GM18499 (cell line): Measurements from ENCODE around the gene SHB.

ENCODE experiments used
- ATAC-seq: cut with Tn5 transposase; IDR thresholded peaks from one replicate; pipeline ENCODE4 v1.9.1; 2021; ENCODE audit warnings: moderate number of reproducible peaks; ENCODE audit not compliant: insufficient read depth, unreplicated experiment

The SHB gene

DNA sequence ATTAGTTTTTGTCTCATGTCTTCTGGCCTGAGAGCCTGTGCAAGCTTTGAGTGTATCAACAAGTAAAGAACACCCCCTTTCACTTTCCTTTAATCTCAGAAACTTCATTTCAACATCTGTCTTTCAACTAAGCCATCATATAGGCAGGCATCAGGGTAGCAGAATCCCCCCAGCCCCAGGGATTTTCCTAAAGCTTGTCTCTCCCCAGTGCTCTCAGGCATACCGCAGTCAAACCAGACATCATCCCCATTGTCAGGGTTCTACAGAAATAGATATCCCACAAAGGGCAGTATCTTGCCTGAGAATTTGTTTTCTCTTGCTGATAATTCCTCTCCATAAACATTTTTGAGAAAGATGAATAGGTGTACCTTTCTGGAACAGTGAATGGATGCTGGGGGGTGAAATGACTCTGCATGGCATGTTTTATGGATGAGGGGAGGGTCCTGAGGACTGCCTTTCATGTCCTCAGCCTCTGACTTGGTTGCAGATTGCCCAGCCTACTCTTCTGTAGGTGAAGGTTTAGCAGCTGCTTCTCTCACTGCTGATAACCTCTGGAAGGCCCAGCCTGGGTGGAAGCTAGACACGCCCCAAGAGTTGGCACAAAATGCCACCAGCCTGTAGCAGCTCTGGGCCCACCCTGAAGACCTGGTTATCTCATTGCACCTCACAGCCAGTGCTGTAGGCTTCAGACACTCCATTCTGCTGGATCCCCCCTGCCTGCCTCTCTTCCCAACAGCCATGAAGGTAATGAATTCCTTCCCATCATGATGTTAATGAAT, 20.5 kb upstream of the SHB start:
- no peak for ATAC-seq

DNA sequence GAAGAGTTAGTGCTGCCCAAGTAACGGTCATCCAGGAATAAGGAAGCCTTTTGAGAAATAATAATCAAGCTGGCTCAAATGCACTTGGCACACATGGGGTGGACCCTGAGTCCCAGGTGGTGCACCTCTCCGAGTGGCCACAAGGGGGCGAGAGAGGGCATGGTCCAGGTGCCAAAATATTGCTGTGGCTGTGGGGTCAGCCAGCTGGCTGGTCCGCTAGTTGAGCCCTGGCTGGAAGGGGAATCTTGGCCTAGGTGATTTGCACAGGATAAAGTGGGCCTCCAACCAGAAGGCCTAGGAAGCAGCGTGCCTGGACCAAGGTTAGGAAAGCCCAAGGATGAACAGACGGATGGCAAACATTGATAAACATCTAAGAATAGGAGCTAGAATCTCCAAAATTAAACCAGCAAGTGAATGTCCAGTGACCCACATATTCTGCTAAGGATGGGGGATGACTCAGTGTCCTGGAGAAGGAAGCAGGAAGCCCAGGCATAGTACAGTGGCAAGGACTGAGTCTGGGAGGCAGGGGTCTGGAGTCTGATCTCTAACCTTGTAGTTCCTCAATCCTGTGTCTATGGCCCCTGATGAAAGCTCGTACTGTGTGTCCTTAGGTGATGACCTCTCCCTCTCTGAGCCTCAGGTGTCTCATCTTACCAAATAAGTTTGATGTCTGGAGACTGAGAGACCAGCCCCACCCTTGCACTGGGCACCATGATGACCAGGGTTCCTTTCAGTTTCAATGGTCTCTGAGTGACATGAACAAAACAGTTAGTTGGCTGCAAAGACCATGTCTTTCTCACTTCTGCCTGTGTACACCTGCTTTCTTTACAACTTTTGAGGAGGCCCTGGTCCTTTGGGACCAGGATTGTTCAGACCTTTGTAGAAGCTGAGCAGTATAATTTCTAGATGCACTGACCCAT, 19.2 kb upstream of the SHB start:
- ATAC-seq = no peak

DNA sequence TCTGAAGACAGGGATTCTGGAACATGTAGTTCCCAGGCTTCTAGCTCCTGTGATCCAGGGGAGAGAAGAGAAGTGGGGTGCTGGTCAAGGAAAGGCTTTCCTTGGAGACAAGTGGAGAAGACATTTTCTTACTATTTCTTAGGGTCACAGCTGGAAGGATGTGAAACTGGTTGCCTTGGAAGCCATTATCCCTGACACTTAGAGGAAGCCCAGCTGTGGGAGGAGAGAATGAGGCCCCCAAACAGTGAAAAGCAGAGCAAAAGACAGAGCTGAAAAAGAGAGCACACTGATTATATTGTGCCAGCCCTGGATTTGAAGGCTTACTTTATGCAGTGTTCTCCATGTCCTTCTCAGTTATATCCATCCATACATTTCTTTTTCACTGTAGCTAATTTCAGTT, 17.5 kb upstream of the SHB start:
- ATAC-seq = no peak

DNA sequence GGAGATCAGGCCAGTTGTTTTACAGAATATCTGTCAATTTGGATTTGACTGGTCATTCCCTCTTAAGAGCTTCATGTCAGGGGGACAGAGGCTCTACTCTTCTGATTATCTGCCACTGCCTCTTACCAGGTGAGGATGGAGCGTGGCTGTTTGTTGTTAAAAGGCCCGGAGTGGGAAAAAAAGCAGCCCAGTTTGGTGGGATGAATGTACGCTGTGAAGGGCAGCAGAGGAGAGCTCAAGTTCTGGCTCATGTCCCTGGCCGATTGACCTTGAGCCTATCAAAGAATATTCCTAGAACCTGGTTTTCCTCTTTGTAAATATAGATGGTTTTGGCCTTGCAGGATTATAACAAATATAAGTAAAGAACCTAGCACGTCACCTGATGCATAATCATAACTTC, 16.3 kb upstream of the SHB start:
- no peak for ATAC-seq

DNA sequence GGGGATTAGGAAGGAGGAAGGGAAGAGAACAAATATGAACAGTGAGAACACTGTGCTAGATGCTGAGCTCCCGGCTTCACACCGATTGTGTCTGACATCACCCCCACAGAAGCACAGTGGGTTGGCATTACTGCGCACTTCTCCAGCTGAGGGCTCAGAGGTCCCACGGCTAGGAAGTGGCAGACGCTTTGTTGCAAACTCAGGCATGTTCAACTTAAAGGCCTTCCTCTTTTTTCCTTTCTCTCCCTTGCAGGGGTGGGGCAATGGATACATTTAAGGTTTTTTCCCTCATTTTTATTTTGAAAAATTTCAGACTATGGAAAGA, 15.5 kb upstream of the SHB start:
- ATAC-seq = no peak

DNA sequence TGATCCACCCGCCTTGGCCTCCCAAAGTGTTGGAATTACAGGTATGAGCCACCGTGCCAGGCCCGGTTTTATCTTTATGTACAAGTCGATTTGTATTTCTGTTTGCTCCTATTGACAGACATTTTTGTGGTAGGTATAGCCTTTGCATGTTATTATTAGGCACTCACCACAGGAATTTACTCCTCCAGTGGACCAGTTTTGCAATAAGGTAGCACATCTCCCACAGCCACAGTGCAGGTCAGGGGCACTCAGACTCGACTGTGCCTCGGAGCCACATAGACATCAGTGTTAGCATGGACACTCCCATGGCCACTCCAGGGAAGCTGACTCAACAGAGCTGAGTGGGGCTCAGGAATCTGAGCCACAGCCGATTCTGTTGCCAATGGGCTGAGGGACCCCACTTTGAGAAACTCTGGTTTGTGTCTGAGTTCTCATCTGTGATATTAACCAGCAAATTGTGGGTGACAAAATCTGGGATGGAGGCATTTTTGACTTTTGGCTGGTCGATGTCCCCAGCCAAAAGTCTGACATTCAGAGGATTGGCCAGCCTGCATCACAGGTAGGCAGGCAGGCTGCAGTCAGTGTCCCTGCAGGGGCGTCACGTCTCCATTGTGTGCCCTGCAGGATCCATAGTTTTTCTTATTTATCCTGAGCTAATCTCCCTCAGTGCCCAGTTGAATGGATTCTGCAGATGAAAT, 15.0 kb upstream of the SHB start:
- ATAC-seq = no peak

DNA sequence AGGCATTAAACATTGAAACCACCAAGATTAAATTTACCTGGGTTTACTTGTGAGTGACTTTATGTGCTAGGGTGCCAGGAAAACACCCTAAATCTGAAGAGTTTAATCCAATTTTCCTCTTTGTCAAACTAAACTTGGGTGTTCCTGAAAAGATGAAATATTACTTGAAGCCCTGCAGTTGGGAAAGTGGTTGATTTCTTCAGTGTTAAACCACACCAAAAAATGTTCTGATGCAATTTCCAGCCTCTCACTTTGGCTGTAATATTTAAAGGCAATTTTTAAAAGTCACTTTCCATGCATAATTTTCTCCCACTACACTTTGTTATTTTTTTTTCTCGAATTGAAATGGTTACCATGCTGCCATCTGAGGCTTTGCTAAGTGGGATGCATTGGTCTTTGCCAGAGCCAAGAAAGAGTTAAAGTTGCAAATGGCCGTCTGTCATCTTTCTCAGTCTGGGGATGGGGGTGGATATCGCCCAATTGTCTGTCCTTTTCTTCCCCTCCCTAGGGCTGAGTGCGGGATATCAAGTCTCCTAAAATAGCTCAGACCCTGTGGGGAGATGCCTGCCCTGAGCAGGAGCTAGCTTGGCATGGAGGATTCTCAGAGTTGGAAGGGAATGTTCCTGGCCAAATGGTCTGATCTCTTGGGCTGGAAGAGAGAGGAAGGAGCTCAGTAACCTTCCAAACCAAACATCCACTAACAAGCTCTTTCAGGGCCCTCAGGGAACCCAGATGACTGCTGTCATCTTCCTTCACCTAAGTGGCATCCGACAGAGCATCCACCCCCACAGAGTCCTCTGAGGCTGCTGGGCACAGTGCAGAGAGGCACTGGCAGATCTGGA, 13.6 kb upstream of the SHB start:
- ATAC-seq = no peak

DNA sequence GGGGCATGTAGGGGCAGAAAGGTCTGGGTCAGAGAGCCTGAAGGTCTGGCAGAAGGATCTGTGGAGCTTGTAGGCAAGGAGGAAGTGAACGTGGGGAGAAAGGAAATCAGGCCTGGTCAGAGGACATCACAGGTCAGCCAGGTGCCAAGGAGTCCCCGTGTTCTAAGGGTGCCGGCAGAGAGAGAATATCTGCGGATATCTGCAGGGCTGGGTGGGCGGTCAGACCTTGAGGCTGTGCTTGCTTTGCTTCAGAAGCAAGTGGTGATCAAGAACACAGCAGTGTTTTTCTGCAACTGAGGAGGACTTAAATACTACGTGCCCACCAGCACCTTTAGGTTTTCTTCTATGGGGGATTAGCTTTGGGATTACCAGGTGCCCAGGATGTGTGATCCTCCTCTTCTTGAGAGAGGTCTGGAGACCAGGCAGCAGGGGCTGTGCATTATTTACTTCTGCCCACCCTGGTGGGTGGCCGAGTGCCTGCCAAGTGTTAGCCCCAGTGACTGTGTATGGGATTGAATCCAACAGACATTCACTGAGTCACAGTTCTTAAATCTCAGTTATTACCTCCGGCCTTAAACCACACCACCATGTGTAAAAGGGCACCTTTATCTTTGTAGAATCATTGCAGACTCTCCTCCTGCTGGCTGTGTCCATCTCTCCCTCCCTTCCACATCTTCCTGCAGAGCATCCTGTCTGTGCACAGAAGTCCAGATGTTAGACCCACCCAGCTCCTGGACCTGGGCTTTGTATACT, 12.5 kb upstream of the SHB start:
- ATAC-seq = no peak

DNA sequence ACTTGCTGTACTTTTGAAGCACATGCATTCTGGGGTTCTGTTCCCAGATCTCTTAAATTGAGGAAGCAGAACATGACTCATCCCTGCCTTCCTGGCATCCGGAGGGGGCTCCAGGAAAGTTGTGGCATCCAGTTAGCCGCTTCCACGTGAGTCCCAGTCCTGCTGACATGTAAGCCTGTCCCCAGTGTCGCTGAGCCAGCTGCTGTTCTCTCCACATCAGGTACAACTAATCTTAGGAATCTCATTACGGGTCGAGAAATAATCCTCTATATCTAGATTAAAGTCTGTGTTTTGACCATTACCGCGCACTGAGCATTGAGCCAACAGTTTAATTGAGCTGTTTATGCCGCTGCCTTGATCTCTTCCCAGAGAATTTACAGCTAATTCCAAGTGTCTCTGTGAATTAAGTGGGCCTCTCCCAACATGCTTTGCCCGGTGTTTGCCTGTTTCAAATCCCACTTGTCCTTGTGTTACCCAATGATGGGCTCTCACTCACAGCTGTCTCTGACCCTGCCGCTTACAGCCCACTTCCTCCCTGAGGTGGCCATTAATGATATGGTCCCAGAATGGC, 10.5 kb upstream of the SHB start:
- ATAC-seq = no peak

DNA sequence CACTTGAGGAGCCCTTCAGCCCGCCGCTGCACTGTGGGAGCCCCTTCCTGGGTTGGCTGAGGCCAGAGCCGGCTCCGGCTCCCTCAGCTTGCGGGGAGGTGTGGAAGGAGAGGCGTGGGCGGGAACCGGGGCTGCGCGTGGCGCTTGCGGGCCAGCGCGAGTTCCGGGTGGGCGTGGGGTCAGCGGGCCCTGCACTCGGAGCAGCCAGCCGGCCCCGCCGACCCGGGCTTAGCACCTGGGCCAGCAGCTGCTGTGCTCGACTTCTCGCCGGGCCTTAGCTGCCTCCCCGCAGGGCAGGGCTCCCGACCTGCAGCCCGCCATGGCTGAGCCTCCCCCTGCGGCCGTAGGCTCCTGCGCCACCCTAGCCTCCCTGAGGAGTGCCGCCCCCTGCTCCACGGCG, 6.2 kb upstream of the SHB start:
- no peak for ATAC-seq

DNA sequence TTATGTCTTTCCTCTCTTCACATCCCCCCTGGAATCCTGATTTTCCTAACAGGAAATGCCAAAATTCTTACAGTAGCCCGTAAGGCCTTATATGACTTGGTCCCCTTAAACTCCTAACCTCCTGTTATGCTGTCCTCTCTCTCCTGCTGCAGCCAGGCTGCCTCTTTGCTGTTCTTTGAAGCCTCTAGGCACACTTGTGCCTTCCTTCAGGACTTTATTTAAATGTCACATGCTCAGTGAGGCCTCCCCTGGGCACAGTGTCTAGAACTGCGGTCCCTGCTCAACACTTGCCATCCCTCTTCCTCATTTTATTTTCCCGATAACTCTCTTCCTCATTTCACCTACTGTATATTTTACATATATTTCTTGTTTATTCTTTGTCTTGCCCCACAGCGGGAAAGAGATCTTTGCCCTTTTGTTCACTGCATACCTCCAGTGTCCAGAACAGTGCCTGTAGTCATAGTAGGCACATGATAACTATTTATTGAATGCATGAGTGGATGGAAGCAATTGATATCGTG, 5.5 kb upstream of the SHB start:
- ATAC-seq = no peak

DNA sequence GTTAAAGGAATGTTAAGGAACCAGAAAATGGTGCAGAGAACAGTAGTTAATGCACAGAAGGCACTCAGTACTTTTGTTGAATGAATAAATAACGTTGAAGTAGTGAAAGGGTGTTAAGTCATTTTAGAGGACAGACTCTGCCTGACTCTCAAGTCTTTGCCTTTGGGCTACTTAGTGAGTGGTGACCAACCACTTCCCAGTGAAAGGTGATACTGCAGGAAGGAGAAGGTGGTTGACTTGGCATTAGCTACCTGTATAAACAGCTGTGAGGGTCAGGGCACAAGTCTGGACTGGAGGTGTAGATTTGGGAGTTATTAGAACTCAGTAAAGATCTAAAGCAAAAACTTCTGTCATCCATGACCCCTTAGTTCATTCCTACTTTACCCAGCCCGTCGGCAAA, 4.9 kb upstream of the SHB start:
- ATAC-seq = no peak

DNA sequence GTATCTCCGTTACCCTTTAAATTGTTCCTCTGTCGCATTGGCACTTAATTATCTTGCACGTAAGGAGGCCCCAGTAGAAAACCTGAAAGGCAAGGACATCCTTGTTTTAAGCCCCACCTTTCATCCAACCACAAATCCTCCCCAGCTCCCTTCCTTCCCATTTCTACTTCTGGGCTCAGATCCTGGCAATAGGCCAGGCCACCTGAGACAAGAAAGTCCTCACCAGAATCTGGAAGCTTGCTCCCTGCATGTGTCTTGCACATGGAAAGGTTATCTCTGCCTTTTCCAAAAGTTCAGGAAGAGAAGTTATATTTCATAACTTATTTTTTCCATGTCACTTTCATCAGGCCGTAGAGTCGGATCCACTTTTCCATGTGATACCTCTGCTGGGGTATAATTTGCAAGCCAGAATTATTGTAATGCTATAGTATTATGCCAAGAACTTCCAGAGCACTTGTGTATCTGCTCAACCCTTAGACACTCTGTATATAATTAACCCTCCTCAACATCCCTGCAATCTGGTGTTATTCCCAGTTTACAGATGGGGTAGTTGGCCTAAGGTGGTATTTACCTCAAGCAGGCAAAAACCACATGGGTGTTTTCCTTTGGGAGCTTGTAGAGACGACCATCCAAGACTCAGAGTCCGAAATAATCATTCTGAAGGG, 2.6 kb upstream of the SHB start:
- ATAC-seq = no peak

DNA sequence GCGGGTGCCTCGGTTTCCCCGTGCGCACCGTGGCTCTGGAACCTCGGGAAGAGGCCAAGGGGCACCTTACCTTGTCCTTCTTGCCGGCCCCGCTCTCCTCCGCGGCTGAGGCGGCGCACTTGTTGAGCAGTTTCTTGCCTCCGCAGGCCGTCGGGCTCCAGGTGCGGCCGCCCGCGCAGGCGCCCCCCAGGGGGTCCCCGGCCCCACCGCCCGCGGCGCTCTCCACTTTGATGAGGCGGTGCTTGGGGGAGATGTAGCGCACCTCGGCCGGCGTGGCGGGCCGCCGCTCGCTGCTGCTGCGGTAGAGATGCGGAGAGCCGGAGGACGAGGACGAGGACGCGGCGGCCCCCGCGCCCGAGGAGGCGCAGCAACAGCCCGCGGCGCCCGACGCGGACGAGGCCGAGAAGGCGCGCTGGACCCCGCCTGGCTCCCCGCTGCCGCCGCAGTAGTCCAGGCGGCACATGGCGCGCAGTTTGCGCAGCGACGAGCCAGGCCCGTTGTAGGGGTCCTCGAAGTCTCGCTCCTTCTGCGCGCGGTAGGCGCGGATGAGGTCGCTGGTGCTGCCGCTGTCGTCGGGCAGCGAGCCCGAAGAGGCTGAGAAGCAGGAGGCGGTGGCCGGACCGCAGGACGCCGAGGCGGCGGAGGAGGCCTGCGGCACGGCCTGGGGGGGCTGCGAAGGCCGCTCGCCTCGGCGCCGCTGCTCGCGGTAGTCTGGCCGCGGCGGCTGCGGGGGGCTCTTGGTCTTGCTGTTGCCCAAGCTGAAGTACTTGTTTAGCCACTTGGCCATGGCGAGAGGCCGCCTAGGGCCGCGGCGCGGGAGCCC, 957 bp downstream of the SHB start:
- no peak for ATAC-seq

DNA sequence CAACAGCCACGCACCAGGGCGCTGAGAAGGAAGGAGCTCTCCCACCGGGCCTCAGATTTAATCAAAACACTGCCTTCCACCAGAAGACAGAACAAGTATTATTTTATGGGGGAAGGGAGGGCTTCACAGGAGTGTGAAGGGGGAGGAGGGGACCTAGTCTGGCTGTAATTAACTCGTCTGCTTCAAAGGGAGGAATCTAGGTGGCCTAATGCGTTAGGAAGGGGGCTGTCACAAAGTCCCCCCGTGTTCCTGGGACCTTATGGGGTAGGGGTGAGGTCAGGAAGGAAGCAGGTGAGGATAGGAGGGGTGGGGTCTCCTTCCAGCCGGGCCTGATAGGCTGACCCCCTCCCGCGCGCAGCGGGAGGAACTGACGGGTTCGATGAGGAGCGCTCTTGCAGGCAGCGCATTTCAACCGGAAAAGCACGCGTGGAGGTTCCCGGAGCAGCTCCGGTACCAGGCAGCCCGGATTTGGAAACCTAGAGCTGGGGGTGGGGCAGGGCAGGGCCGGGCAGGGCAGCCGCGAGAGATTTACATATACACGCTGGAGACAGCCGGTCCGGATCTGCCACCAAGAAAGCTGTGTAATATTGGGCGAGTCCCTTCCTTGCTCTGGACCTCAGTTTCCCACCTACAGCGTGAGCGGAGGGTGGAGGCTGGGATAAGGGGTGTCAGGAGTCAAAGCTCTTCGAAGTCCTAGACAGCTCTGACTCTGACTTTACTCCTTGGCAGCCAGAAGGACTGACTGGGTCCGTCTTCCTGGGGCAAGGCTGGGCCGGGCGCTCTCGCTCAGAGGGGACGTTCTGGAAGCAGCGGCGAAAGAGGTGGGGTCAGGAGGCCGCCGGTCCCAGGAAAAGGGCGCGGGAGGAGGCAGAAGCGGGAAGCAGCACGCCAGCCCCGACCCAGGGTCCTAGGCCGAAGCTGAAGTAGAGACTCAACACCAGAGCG, 1.8 kb downstream of the SHB start:
- ATAC-seq = no peak

DNA sequence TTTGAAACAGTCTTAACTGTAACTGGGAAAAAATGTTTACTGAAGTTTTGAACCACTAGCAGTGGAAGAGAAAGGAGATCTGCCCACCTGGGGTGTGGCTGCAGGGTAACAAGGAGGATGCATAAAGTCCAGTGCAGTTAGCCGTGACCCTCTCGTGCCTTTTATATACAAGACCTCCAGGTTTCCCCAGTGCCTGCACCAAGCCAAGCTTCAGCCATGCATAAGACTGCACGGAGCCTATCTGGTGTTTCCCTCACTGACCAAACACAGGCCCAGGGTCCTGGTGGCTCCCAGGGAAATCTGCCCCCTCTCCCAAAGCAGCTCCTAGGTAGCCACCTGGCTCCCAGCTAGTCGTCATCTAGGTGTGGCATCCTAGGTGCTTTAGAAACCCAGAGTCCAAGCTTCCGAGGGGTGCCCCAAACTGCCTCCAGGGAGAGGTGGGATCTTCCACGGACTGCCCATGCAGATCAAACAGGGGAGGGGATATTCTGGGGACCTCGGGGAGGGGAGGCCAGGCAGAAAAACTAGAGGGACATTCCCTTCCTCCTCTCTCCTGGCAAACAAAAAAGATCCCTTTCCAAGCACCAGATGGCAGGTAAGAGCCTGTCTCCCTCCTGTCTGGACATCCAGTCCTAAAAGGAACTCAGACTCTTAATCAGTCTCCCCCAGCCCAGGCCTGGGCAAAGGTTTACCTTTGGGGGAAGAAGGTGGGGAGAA, 2.7 kb downstream of the SHB start:
- no peak for ATAC-seq
